ENCODE data around the gene AHCYL2.

- TF ChIP-seq, protein P1, sequence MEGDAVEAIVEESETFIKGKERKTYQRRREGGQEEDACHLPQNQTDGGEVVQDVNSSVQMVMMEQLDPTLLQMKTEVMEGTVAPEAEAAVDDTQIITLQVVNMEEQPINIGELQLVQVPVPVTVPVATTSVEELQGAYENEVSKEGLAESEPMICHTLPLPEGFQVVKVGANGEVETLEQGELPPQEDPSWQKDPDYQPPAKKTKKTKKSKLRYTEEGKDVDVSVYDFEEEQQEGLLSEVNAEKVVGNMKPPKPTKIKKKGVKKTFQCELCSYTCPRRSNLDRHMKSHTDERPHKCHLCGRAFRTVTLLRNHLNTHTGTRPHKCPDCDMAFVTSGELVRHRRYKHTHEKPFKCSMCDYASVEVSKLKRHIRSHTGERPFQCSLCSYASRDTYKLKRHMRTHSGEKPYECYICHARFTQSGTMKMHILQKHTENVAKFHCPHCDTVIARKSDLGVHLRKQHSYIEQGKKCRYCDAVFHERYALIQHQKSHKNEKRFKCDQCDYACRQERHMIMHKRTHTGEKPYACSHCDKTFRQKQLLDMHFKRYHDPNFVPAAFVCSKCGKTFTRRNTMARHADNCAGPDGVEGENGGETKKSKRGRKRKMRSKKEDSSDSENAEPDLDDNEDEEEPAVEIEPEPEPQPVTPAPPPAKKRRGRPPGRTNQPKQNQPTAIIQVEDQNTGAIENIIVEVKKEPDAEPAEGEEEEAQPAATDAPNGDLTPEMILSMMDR (IDR thresholded peaks at IDR 0.05; ENCODE audit: low read depth, low read length, poor library complexity, severe bottlenecking), result no peak
- TF ChIP-seq EZH2phosphoT487 (IDR thresholded peaks at IDR 0.05; ENCODE audit: borderline replicate concordance, low read length), result no peak
Measured at GRCh38 chr7:129327076-129327475, 102.2 kb downstream of the AHCYL2 start.
